HG03060 (cell line): ENCODE measurements around the gene CTAG1A.
A peak's percentile ranks its signal among the peaks of the same experiment; 100 is the strongest.
"Not testable (repeated sequence)": the region's sequence is repeated elsewhere in the genome, so short reads cannot be mapped to it uniquely, and the experiment has no call there.

Experiments
- ATAC-seq: cut with Tn5 transposase; IDR thresholded peaks from one replicate; pipeline ENCODE4 v1.9.1; 2021; ENCODE audit warnings: low read depth, moderate number of reproducible peaks; ENCODE audit not compliant: unreplicated experiment

Gene CTAG1A

DNA sequence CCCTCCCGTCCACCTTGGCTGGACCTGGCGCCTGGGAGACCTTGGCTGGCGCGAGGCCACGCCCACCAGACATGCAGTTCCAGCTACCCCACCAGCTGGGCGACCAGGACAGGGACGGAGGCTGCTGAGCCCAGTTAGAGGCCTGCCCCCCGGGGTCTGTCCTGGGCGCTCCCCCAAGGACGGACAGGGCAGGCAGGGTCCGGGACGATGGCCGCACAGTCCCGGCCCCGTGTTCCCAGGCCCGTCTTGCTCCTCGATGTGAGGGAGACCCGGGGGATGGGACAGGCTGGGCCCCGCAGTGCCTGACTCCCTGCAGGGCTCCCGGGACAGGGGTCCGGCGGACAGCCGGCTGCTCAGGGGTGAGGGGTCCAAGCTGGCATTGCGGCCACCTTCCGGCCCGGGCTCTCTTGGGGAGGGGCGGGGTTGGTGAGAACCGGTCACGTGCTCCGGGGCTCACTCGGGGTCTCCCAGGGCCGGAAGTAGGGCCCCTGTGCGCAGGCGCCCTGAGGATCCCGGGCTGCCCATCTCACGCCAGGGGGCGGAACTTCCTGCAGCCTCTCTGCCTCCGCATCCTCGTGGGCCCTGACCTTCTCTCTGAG is at the start of gene CTAG1A:
TSS of gene CTAG1A (plus strand) at position 549 of the 599 bp plus-strand sequence. CDS start 74 bp downstream, outside the sequence.
- not testable (repeated sequence) for ATAC-seq

DNA sequence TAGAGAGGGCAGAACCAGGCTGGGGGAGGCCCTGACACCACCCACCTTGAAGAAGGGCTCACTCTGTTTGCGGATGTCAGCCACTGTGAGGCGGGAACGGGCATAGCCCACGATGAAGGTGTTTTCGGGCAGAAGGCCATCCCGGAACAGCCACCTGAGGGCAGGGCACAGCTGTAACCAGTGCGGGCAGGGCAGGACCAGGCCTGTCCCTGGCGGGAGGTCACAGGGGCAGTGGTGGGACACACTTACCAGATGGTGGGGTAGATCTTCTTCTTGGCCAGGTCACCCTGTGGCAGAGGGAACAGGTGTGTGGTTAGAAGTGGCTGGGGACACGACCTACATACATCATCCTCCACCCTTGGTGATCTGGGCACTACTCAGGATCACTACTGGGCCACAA is 49.0 kb upstream of the CTAG1A start:
- no peak for ATAC-seq

DNA sequence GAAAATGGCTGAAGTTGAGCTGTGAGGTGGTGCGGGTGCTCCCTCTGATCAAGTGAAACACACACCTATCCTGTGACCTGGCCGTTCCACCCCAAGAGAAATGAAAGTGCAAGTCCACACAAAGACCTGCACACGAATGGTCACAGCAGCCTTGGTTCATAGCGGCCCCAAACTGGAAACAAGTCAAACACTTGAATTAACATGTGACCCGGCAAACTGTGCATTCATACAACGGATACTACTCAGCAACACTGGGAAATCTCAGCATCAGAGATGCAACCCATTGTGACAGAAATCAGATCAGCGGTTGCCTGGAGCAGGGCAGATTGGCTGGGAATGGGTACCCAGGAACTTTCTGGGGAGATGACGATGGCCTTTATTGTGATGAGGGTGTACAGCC is 45.9 kb upstream of the CTAG1A start:
- no peak for ATAC-seq

DNA sequence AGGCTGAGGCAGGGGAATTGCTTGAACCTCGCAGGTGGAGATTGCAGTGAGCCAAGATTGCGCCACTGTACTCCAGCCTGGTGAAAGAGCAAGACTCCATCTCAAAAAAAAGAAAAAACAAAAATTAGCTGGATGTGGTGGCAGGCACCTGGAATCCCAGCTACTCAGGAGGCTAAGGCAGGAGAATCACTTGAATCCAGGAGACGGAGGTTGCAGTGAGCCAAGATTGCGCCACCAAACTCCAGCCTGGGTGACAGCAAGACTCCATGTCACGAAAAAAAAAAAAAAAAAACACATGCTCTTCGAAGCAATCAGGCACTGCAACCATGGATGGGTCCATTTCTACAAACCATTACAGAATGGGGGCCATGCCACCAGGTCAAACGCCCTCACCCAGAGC is 44.6 kb upstream of the CTAG1A start:
- not testable (repeated sequence) for ATAC-seq

DNA sequence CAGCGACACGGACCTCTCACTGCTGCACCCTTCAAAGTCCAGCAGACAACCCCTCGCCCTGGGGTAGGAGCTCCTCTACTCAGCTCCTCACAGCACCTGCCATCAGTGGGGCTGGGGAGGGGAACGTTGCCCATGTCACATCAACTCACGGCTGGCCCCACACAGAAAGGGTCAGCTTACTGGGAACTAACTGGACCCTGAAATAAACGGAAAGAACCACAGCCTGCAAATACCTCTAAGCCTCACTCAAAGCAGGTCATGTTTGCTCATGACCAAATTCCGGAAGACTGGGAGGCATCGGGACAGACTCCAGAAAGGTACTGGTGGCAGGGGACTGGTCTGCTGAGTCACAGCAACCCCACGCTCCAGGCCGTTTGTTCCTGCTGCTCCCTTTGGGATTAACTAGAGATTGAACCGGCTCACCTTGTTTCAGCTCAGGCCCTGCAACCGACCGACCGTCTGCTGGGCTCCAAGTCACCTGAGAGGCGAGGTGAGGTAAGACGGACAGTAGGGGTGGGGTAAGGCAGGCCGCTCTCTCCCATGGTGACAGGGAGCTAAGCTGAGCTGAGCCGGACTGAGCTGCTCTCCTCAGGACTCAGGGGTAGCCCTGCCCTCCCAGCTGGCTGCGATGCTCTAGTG is 43.9 kb upstream of the CTAG1A start:
- ATAC-seq, result no peak

DNA sequence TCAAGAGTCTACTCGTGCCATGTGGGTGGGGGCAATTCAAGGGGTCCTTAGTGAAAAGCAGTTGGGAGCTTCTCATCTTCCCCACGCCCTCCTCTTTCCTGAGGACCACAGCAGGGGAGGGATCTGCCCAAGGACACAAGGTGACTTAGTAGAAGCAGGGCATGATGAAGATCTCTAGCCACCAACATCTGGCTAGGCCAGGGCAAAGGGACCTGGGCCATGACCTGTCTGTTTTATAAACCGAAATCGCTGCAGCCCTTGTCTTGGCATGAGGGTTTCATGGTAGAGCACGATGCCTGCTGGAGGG is 43.4 kb upstream of the CTAG1A start:
- ATAC-seq, result no peak

DNA sequence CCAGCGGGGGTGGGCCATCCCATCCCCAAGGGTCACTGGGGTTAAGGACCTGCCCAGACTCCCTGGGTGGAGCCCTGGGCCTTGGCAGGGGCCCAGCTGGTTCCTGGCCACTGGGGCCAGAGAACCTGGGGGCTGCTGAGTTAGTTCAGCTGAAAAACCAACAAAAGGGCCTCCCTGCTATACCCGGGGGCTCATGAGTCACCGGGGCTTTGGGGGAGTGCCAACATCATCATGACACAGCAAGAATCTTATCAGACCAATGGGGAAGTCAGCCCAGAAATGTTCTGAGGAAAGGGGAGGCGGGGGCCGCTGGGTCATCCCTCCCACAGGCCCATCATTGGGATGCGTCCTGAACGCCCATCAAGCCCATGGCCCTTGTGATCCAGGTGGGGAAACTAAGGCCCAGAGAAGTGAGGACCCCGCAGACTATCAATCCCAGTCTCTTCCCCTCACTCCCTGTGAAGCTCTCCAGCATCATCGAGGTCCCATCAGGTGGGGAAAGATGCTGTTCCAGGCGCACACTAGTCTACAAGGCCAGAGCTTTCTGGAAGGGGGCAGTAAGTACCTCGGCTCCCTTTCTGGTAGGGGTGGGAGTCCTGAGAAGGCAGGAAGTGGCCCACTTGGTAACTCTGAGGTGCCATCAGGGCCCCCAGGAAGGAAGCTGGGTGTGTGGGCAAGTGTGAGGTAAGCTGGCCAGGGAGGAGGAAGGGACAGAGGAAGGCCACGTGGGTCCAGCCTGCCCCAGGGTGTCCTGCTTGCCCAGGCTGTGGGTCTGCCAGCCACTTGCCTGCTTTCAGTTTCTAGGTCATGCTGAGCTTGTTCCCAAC is 42.8 kb upstream of the CTAG1A start:
- no peak for ATAC-seq

DNA sequence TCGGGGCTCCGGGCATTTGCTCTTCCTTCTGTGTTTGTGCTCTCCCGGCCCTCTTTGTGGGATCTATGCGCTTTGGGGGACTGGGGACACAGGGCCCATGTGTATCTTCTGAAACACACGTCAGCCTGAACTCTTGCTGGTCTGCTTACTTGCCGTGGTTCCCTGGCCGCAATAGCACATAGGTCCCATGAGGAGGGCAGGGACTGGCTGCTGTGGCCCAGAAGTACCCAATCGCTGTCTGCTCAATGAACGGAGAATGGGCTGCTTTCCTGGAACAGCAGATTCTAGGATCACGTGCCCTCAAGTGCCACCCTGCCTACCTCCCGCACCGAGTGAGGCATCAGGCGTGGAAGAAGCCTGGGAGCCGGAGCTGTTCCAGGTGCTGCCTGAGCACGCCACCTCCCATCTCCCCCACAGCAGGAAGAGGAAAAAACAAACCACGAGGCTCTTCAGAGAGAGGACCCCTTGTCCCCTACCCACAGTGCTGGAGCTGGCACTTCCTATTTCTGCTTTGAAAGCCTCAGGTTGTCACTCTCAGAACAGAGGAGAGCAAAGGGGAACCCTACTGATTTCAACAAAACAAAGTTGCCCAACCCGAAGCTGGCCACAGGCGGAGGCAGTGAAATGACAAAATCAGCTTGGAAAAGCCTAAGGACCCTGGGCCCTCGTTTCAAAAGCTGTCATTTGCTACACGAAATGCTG is 42.1 kb upstream of the CTAG1A start:
- no peak for ATAC-seq

DNA sequence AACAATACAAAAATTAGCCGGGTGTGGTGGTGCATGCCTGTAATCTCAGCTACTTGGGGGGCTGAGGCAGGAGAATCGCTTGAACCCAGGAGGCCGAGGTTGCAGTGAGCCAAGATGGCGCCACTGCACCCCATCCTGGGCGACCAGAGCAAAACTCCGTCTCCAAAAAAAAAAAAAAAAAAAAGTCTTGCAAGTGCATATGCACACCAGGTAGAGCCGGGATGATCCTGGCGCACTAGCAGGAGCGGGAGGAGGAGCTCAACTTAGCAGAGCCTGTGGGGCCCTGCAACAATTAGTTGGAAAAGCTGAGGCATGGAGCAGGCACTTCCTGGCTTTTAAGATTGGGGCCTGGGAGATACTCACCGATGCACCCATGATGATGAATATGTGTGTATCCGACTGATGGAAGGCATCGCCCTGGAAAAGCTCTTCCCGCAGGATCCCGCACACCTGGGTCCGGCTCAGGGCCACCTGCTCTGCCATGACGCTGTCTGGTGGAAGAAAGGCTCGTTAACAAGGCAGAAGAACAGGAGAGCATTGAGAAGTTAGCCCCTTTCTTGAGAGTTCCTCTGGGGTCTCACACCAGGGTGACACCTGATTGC is 39.2 kb upstream of the CTAG1A start:
- no peak for ATAC-seq

DNA sequence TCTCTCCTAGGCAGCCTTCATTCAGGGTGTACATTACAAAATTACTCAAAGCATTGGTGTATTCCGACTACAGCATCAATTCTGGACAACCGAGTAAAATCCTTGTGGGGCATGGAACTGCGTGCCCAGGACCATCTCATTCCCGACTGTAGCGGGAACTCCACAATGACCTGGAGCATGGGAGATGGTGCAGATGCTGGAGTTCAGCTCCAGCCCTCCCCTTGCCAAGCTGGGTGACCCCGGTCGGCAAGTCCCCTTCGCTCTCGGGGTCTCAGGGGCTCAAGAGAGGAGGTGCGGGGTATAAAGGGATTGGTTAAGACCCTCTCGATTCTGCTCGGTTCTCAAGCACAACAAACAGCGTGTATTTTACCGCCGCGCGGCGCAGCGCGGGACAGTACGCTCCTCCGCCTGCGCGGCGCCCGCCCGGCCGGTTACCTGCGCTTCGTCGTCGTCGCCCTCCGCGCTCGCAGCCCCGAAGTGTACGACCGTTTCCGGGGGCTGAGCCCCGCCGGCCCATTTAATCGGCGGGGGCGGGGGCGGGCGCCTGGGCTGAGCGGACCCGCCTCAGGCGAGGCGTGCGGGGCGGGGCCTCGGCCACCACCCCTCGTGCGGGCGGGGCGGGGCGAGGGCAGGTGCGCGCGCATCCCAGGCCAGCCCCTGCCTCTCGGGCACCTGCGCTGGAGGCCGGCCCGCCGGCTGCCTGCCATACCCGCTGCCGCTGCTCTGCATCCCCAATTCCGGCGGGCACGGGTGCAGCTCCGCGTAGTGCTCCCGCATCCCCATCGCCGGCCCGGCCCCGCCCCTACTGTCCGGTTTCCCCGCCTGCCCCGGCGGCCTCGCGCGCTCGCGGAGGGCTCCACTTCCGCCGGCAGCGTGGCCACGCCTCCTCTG is 38.3 kb upstream of the CTAG1A start, which contains the start of gene G6PD:
TSS of gene G6PD (minus strand) at position 493 of the 891 bp plus-strand sequence. CDS start 691 bp downstream, outside the sequence.
- peak; percentile 17 for ATAC-seq

DNA sequence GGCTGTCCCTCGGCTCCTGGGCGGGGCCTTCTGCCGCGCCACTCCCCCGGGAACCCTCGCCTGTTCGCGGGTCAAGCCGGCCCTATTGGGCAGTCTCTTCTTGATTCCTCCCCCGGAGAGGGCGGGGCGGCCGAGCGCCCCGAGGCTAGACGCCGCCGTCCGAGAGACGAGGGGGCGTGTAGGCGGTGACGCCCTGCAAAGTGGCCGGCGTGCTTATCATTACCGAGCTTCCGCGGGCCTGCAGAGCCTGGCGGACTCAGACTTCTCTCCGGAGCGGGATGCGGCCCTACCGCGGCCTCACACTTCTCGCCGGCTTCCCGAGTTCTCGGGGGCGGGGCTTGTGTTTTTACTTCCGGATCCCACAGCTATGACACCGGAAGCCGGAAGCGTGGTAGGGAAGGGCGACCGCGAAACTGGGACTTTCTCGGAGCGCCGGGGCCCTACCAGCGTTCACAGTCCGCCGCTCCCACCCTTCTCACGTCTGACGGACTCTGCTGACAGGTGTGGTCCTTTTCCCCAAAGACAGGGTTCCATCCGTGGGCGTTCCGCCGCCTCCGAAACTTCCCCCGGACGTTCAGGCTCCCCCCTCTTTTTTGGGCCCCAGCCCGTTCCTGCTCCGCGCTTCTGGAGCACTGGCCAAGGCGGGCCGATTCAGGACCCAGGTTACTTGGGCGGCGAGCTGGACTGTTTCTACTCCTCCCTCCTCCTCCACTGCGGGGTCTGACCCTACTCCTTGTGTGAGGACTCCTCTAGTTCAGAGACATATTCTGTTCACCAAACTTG is 37.5 kb upstream of the CTAG1A start, which contains the start of gene IKBKG:
TSS of gene IKBKG (plus strand) at position 376 of the 783 bp plus-strand sequence. CDS start 4,383 bp downstream, outside the sequence.
- peak; percentile 40 for ATAC-seq

DNA sequence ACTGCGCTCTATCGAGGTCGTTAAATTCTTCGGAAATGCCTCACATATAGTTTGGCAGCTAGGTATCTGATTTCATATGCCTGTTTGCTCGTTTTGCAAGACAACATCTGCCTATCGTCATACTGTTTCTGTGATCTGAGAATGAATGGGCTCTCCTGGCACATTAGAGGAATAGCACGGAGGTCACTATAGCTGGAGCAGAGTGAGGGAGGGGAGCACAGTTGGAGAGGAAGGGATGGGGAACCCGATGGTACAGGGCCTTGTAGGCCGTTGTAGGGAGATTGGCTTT is 37.0 kb upstream of the CTAG1A start:
- no peak for ATAC-seq

DNA sequence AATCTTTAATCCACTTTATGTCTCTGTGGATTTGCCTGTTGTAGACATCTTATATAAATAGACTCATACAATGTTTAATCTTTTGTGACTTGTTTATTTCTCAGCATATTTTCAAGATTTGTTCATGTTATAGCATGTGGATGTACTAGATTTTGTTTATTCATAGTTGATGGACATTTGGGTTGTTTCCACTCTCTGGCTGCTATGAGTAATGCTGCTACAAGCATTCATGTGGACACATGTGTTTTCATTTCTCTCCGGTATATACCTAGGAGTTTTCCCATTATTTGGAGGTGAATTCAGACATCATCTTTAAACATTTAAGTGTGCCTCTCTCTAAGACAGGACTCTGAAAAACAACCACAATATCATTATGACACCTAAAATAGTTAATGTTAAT is 35.2 kb upstream of the CTAG1A start:
- no peak for ATAC-seq

DNA sequence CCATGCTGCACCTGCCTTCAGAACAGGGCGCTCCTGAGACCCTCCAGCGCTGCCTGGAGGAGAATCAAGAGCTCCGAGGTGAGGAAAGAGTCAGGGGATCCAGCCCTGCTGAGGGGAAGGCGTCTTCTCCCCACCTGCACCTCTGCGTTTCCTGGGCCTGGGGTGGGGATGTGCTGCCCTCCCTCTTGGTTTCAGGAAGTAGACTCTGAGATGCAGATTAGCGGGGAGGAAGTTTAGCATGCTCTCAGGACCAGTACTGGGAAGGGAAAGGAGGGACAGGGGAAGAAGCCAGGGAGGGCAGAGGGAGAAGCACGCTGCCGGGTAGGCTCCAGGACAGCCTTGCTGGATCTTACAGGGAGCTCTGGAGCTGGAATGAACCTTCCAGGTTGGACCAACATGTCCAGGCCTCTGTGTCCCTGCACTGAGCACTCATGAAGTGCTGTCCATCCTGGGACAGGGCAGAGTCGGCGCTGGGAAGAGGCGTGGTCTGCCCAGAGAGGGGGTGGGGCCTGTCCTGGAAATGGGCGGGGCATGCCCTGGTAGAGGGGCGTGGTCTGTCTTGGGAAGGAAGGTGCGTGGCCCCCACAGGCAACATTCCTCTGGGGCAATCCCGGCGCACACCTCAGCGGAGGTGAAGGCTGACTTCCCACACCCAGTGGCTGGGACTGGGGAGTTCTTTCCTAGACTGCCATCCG is 32.7 kb upstream of the CTAG1A start:
- not testable (repeated sequence) for ATAC-seq

DNA sequence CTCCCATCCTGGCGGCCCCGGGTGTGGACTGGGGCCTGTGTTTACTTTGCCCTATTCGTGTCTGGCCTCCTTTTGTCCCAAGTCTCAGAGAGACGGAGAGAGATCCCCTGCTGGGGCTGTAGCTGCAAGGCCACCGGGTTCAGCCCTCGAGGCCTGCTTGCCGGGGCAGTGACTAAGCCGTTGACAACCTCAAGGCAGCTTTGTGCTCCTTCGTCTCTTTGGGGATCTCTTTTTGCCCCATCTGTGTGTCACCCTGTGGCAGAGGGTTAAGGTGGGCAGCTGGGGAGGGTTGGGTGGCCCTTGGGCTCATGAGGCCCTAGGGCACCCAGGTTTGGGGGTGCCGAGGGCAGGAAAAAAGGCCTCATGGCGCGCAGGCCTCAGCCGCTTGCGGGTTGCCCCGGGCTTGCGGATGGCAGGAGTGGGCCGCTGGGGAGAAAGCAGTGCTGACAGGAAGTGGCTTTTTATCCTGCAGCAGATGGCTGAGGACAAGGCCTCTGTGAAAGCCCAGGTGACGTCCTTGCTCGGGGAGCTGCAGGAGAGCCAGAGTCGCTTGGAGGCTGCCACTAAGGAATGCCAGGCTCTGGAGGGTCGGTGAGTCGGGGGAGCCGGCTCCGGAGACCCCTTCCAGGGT is 26.8 kb upstream of the CTAG1A start:
- ATAC-seq, result not testable (repeated sequence)

DNA sequence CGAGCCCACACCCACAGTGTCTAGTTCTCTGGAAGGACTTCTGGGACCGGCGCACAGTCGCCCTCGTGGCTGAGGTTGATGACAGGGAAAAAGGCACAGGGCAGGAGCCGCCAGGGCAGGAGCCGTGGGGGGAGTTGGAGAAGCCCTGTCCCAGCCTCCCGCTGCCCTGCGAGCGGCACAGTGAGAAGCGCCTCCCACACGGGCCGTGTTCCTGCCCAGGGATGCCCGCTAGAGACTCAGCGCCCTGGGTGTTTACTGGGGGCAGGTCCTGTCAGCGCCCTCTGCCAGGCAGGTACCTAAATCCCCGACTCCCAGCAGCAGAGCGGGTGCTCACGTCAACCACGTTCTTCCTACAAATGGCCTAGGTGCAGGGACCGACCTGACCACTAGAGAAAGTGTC is 26.0 kb upstream of the CTAG1A start:
- ATAC-seq, result not testable (repeated sequence)

DNA sequence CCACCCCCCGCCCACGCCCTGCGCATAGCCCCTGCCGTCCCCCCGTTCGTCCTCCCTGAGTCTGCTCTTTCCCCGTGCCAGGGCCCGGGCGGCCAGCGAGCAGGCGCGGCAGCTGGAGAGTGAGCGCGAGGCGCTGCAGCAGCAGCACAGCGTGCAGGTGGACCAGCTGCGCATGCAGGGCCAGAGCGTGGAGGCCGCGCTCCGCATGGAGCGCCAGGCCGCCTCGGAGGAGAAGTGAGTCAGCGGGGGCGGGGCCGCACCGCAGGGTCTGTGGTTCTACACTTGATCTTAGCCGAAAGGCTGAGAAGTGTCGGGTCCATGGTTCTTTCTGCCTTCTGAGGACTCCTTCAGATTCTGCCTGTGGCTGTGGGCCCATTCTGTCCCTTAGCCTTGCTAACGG is 24.6 kb upstream of the CTAG1A start:
- not testable (repeated sequence) for ATAC-seq

DNA sequence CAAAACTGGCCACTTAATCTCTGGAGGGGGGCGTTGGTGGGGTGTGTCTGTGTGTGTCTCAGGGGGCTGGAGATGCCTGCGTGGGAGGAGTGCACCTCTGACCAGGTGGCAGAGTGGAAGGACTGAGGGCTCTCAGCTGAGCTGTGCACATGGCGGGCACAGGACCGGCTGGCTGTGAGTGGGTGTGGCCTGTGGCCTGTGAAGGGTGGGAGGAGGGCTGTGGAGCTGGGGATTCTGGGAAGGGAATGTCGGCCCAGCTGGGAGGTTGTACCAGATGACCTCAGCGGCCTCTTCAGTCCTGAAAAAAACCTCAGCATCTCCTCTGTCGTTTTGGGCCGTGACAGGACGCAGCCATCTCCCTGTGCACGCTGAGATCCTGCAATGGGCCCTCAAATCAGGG is 22.6 kb upstream of the CTAG1A start:
- not testable (repeated sequence) for ATAC-seq
